ENCODE data around the gene ZFYVE19. TPM values are rescaled to one million over a fixed set of nuclear protein-coding genes. Genes with fewer than 3 reads are reported as not detected.
A peak's percentile ranks its signal among the peaks of the same experiment; 100 is the strongest.

The ZFYVE19 gene
- total and polyA plus RNA-seq, 9 donors = 14.7 to 31.0 (median 17.4) TPM

DNA sequence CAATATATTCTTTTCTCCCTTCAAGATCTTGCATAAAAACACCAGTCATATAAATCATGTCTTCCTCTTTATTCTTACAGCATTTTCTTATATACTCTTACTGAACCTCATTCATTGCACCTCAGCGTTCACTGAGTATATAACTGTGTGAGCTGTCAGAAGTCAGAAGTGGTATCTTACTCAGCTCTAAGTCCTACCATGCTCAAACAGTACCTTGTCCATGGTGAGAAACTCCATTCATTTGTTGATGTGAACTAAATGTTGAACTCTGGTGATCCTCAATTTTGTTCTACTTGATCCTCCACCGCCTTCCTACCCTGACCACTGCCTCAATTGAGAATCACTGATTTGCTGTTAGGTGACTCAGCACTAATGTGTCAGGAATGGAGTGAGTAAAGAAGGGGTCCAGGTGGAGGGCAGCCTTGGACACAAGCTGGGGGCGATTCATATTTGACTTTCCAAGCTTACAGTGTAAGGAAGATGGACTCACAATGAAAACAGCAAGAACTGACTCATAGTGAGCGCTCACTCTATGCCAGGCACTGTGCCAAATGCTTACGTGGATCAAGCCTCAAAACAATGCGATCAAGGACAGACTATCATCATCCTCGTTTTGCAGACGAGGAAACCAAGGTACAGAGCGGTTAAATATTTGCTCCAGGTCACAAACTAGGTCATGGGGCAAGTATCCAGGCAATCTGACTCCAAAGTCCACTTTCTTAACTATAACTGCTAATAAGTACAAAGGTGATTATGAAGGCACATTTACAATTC is 13.5 kb upstream of the ZFYVE19 start:
- 45 to 56% (median 52%) methylated on average over 9 of the region's 9 CpGs for WGBS, 3 donors
- H3K4me3 ChIP-seq = no peak overlapping the region
- no peaks in the 10 kb centered on the region for H3K36me3 ChIP-seq
- intact Hi-C loops (cut with DNase I) = loop anchor here in 1 of 4 donors (1.0 kb wide), 1 partner anchor 12 kb away; no protein-coding TSS in a partner anchor
- no peak overlapping the region for H3K27ac ChIP-seq
- DNase-seq = peak in 4 of 5 donors; percentile 48 to 62 (median 52)
- TF ChIP-seq EP300 (IDR thresholded peaks at IDR 0.05) = no peak
- TF ChIP-seq, protein P1, sequence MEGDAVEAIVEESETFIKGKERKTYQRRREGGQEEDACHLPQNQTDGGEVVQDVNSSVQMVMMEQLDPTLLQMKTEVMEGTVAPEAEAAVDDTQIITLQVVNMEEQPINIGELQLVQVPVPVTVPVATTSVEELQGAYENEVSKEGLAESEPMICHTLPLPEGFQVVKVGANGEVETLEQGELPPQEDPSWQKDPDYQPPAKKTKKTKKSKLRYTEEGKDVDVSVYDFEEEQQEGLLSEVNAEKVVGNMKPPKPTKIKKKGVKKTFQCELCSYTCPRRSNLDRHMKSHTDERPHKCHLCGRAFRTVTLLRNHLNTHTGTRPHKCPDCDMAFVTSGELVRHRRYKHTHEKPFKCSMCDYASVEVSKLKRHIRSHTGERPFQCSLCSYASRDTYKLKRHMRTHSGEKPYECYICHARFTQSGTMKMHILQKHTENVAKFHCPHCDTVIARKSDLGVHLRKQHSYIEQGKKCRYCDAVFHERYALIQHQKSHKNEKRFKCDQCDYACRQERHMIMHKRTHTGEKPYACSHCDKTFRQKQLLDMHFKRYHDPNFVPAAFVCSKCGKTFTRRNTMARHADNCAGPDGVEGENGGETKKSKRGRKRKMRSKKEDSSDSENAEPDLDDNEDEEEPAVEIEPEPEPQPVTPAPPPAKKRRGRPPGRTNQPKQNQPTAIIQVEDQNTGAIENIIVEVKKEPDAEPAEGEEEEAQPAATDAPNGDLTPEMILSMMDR (IDR thresholded peaks at IDR 0.05) = no peak
- no peak for TF ChIP-seq POLR2A (IDR thresholded peaks at IDR 0.05)
- H3K9me3 ChIP-seq = no peaks in the 10 kb centered on the region
- no peaks in the 10 kb centered on the region for H3K27me3 ChIP-seq
- H3K4me1 ChIP-seq (ENCODE audit: insufficient read depth) = peaks cover 5% of the 10 kb centered on the region

GRCh38 chr15:40796041-40796440 is 10.8 kb upstream of the ZFYVE19 start:
- intact Hi-C loops (cut with DNase I) = no loop called here
- no peak overlapping the region for H3K27ac ChIP-seq
- 78 to 82% (median 78%) methylated on average over 2 of the region's 2 CpGs for WGBS, 3 donors

DNA sequence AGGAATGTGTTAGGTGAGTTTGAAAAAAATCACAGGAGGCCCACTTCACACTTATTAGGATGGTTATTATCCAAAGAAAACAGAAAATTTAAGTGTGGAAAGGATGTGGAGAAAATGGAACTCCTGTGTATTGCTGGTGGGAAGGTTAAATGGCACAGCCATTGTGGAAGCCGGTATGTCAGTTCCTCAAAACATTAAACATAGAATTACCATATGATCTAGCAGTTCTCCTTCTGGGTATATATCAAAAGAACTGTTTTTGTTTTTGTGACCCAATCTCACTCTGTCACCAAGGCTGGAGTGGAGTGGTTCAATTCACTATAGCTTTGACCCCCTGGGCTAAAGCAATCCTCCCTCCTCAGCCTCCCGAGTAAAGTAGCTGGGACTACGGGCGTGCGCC is 10.4 kb upstream of the ZFYVE19 start:
- DNase-seq = no peak
- H3K9me3 ChIP-seq = no peaks in the 10 kb centered on the region
- no peaks in the 10 kb centered on the region for H3K27me3 ChIP-seq
- no peak overlapping the region for H3K27ac ChIP-seq
- WGBS, 3 donors = 93 to 95% (median 94%) methylated on average over 5 of the region's 5 CpGs
- no peak overlapping the region for H3K4me3 ChIP-seq
- H3K36me3 ChIP-seq = no peaks in the 10 kb centered on the region
- intact Hi-C loops (cut with DNase I) = no loop called here
- TF ChIP-seq POLR2A (IDR thresholded peaks at IDR 0.05) (no peak), EP300 (IDR thresholded peaks at IDR 0.05) (no peak)
- TF ChIP-seq, protein P1 (IDR thresholded peaks at IDR 0.05) = no peak
- no peaks in the 10 kb centered on the region for H3K4me1 ChIP-seq (ENCODE audit: insufficient read depth)

More at GRCh38 chr15:40796041-40796440, 10.8 kb upstream of the ZFYVE19 start:
- Histone ChIP-seq H3K4me1 (ENCODE audit: insufficient read depth) (no peaks in the 10 kb centered on the region), H3K36me3 (no peaks in the 10 kb centered on the region), H3K9me3 (no peaks in the 10 kb centered on the region), H3K4me3 (no peak overlapping the region), H3K27me3 (no peaks in the 10 kb centered on the region)
- DNase-seq = no peak
- TF ChIP-seq, protein P1 (IDR thresholded peaks at IDR 0.05) = no peak
- no peak for TF ChIP-seq EP300 (IDR thresholded peaks at IDR 0.05)
- no peak for TF ChIP-seq POLR2A (IDR thresholded peaks at IDR 0.05)

- H3K9me3 ChIP-seq = no peaks in the 10 kb centered on the region
Measured at GRCh38 chr15:40799523-40799922, 7.4 kb upstream of the ZFYVE19 start.

More at GRCh38 chr15:40799523-40799922, 7.4 kb upstream of the ZFYVE19 start:
- 89 to 94% (median 93%) methylated on average over 3 of the region's 3 CpGs for WGBS, 3 donors
- no peaks in the 10 kb centered on the region for H3K36me3 ChIP-seq
- intact Hi-C loops (cut with DNase I) = no loop called here
- no peaks in the 10 kb centered on the region for H3K27me3 ChIP-seq
- DNase-seq = no peak
- no peaks in the 10 kb centered on the region for H3K4me1 ChIP-seq (ENCODE audit: insufficient read depth)
- H3K27ac ChIP-seq = no peak overlapping the region
- no peak for TF ChIP-seq EP300 (IDR thresholded peaks at IDR 0.05)
- TF ChIP-seq, protein P1 (IDR thresholded peaks at IDR 0.05) = no peak
- no peak for TF ChIP-seq POLR2A (IDR thresholded peaks at IDR 0.05)
- H3K4me3 ChIP-seq = no peak overlapping the region
